SH-SY5Y (cell line): ENCODE results near the gene SP9.

Experiments
- GATA2 ChIP-seq: IDR thresholded peaks from 2 replicates; pipeline ENCODE4 v1.6.1; 2011; ENCODE audit warnings: mild to moderate bottlenecking, low read depth, low read length
- GATA3 ChIP-seq: IDR thresholded peaks from 2 replicates; pipeline ENCODE4 v1.6.1; 2011; ENCODE audit warnings: low read depth, mild to moderate bottlenecking, low read length, moderate library complexity

DNA sequence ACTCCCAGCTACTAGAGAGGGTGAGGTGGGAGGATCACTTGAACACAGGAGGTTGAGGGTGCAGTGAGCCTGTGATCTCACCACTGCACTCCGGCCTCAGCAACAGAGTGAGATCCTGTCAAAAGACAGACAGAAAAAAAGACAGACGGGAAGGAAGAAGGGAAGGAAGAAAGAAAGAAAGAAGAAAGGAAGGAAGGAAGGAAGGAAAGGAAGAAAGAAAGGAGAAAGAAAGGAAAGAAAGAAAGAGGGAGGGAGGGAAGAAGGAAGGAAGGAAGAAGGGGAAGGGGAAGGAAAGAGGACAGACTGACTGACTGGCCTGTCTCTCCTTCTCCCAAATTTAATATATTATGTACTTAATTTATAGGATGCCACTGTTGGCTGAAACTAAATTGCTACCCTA is 21.6 kb downstream of the SP9 start:
- TF ChIP-seq GATA2 (no peak), GATA3 (no peak)
